Smooth muscle cell of bladder (primary cell): ENCODE results near the gene PPP1R3A. TPM values are rescaled to one million over a fixed set of nuclear protein-coding genes. Genes with fewer than 3 reads are reported as not detected.

ENCODE experiments used
- total RNA-seq: library from RNA; depleted of rRNA; stranded (reverse); fragments of >200 nt; gene quantifications from 2 replicates; pipeline ENCODE4 v1.2.3, GENCODE V29; 2014

Gene PPP1R3A, protein sequence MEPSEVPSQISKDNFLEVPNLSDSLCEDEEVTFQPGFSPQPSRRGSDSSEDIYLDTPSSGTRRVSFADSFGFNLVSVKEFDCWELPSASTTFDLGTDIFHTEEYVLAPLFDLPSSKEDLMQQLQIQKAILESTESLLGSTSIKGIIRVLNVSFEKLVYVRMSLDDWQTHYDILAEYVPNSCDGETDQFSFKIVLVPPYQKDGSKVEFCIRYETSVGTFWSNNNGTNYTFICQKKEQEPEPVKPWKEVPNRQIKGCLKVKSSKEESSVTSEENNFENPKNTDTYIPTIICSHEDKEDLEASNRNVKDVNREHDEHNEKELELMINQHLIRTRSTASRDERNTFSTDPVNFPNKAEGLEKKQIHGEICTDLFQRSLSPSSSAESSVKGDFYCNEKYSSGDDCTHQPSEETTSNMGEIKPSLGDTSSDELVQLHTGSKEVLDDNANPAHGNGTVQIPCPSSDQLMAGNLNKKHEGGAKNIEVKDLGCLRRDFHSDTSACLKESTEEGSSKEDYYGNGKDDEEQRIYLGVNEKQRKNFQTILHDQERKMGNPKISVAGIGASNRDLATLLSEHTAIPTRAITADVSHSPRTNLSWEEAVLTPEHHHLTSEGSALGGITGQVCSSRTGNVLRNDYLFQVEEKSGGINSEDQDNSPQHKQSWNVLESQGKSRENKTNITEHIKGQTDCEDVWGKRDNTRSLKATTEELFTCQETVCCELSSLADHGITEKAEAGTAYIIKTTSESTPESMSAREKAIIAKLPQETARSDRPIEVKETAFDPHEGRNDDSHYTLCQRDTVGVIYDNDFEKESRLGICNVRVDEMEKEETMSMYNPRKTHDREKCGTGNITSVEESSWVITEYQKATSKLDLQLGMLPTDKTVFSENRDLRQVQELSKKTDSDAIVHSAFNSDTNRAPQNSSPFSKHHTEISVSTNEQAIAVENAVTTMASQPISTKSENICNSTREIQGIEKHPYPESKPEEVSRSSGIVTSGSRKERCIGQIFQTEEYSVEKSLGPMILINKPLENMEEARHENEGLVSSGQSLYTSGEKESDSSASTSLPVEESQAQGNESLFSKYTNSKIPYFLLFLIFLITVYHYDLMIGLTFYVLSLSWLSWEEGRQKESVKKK
- 0.14 TPM in 1 of 2 replicates, not detected in the other for total RNA-seq

DNA sequence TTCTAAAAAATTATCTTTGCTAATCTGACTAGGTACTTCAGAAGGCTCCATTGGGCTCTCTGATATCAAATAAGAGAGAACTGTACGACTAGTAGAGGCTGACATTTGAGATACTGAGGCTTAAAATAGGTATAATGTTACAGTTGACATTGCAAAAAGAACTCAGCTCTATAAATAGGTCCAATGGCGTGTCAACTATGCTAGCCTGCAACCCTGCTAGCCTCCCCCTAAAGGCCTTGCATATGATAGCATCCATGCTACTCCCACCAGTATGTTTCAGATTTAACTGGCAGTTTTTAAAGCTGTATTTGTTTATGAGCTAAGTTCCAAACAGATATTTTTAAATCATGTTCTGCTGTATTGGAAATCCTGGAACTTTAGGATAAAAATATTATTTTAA lies at the start of gene PPP1R3A:
TSS of gene PPP1R3A (minus strand) at position 64 of the 400 bp plus-strand sequence. CDS start at position 51, 13 bp downstream.

